Omental fat pad (tissue), 4 donors: ENCODE data around the gene EN2. TPM values are rescaled to one million over a fixed set of nuclear protein-coding genes. Genes with fewer than 3 reads are reported as not detected.

ENCODE experiments used
- ATAC-seq: fragments of 150-250 bp; one replicate; pipeline ENCODE4 v1.9.1; 2016; ENCODE audit warnings: mild to moderate bottlenecking, moderate library complexity; ENCODE audit not compliant: low FRiP score
- DNase-seq: peaks from one replicate; pipeline ENCODE4 v3.0.0-alpha.2; 2019; ENCODE audit warnings: low spot score
- CTCF ChIP-seq, 3 donors: fragments of 450-650 bp; IDR thresholded peaks; one replicate each; pipeline ENCODE4 v1.5.1; 2016 to 2017; ENCODE audit warnings: antibody characterized with exemption in 3 of 3, mild to moderate bottlenecking in 3 of 3, moderate library complexity in 2 of 3
- total RNA-seq, 4 donors: library from RNA; depleted of rRNA; stranded (reverse); fragments of >200 nt; gene quantifications; one replicate each; pipeline ENCODE4 v1.1.0, GENCODE V29; 2016

EN2 gene
- total RNA-seq, 4 donors from 2014 or later: 0.09 to 0.12 TPM; not detected in 2

- ATAC-seq (no peak), DNase-seq (no peak)
- TF ChIP-seq CTCF (IDR thresholded peaks at IDR 0.05): no peak
These were observed 35.2 kb upstream of the EN2 start for GRCh38 chr7:155422599-155423336.

DNA sequence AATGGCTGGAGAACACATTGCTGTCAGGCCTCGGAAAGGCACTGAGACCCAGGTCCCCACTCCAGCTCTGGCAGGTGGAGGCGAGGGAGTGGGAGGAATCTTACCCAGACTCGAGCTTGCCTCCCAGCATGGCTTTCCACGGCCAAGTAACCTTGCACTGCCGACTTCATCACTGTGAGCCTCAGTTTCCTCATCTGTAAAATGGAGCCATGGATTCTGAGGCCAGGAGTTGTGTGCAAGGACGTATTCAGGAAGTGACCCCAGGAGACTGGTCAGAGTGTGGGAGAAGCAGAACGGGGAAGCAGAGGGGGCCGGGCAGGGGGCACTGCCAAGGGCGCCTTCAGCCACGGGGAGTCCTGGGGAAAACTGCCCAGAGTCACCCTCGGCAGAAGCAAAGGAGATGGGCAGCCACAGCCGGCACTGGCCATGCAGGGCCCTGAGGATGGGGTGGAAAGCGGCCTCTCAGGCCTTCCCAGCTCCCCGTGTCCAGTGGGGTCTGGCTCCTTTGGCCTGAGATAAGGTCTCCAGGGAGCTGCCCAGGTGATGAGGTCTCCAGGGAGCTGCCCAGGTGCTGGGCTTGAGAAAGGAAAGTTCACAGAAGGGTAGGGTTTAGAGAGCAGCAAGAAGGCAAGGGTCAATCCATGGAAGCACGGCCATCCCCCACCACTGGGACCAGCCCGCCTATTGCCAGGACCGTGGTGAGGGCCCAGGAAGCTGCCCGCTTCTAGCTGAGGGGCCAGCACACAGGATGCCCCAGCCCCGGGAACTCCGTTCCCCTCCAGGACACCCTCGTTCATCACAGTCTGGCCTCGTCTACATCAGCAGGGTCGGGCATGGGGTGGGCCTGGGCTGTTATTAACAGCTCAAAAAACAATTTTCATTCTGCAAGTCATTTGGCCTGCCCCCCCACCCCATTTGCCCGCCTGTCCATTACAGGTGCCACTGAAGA lies 34.3 kb upstream of the EN2 start:
- no peak for DNase-seq
- ATAC-seq: no peak
- no peak for TF ChIP-seq CTCF (IDR thresholded peaks at IDR 0.05)

GRCh38 chr7:155424301-155425010 lies 33.5 kb upstream of the EN2 start:
- DNase-seq: no peak
- no peak for ATAC-seq
- no peak for TF ChIP-seq CTCF (IDR thresholded peaks at IDR 0.05)

GRCh38 chr7:155425011-155425340 lies 33.0 kb upstream of the EN2 start:
- no peak for DNase-seq
- no peak for ATAC-seq
- TF ChIP-seq CTCF (IDR thresholded peaks at IDR 0.05): no peak

GRCh38 chr7:155425887-155426286 lies 32.0 kb upstream of the EN2 start:
- ATAC-seq: no peak

More at GRCh38 chr7:155425887-155426286, 32.0 kb upstream of the EN2 start:
- DNase-seq: no peak
- no peak for TF ChIP-seq CTCF (IDR thresholded peaks at IDR 0.05)
